HCEC 1CT (cell line): ENCODE data around the gene SBF2.

ENCODE experiments used
- DNase-seq: peaks from one replicate; pipeline ENCODE4 v3.0.0-alpha.2; 2017

SBF2 gene

GRCh38 chr11:9838961-9839360 lies 455.1 kb downstream of the SBF2 start:
- DNase-seq, result no peak

GRCh38 chr11:9838229-9838628 lies 455.8 kb downstream of the SBF2 start:
- DNase-seq, result peak; percentile 61

- no peak for DNase-seq
These were observed 459.7 kb downstream of the SBF2 start for GRCh38 chr11:9834291-9834690.

- no peak for DNase-seq
These were observed 462.9 kb downstream of the SBF2 start for GRCh38 chr11:9831122-9831521.

GRCh38 chr11:9827708-9828107 lies 466.3 kb downstream of the SBF2 start:
- DNase-seq, result no peak

- DNase-seq, result no peak
These were observed 467.6 kb downstream of the SBF2 start for GRCh38 chr11:9826390-9826789.

GRCh38 chr11:9825895-9826294 lies 468.1 kb downstream of the SBF2 start:
- DNase-seq, result no peak

GRCh38 chr11:9825315-9825714 lies 468.7 kb downstream of the SBF2 start:
- peak; percentile 75 for DNase-seq

- DNase-seq, result no peak
These were observed 470.1 kb downstream of the SBF2 start for GRCh38 chr11:9823887-9824385.

GRCh38 chr11:9823439-9823838 lies 470.6 kb downstream of the SBF2 start:
- no peak for DNase-seq

GRCh38 chr11:9821008-9821752 lies 472.8 kb downstream of the SBF2 start:
- DNase-seq, result no peak

- DNase-seq, result no peak
These were observed 473.8 kb downstream of the SBF2 start for GRCh38 chr11:9820260-9820659.

GRCh38 chr11:9817191-9817590 lies 476.8 kb downstream of the SBF2 start:
- DNase-seq, result no peak

- DNase-seq, result peak; percentile 89
These were observed 478.4 kb downstream of the SBF2 start for GRCh38 chr11:9815486-9816136.

GRCh38 chr11:9814108-9814507 lies 479.9 kb downstream of the SBF2 start:
- DNase-seq, result no peak

- no peak for DNase-seq
These were observed 485.1 kb downstream of the SBF2 start for GRCh38 chr11:9808943-9809342.

GRCh38 chr11:9806946-9807687 lies 486.9 kb downstream of the SBF2 start:
- no peak for DNase-seq

- DNase-seq, result no peak
These were observed 489.6 kb downstream of the SBF2 start for GRCh38 chr11:9804419-9804902.

- DNase-seq, result peak; percentile 31
These were observed 490.2 kb downstream of the SBF2 start for GRCh38 chr11:9803685-9804418.

- peak; percentile 86 for DNase-seq
These were observed 491.6 kb downstream of the SBF2 start for GRCh38 chr11:9802291-9802861.

GRCh38 chr11:9799886-9800285 lies 494.1 kb downstream of the SBF2 start:
- peak; percentile 21 for DNase-seq

- DNase-seq, result no peak
These were observed 496.7 kb downstream of the SBF2 start for GRCh38 chr11:9797300-9797699.
